SK-MEL-5 (cell line): ENCODE measurements around the gene PIP. TPM values are rescaled to one million over a fixed set of nuclear protein-coding genes. Genes with fewer than 3 reads are reported as not detected.
"Not testable (repeated sequence)": the region's sequence is repeated elsewhere in the genome, so short reads cannot be mapped to it uniquely, and the experiment has no call there.

Source experiments
- DNase-seq: peaks from one replicate; pipeline ENCODE4 v3.0.0-alpha.2; 2016; ENCODE audit warnings: low read depth, low spot score
- in situ Hi-C: cut with HindIII; loops from 2 replicates; pipeline ENCODE4 v1.10.0; 2016; ENCODE audit warnings: low sequenced_read_pairs, high pct_unique_total_duplicates, low pct_unique_long_range_greater_than_20kb
- total RNA-seq: library from RNA; depleted of rRNA; stranded (reverse); fragments of >200 nt; shearing (Covaris generic); gene quantifications from 2 replicates; pipeline ENCODE4 v1.2.3, GENCODE V29; 2014; rRNA removed

PIP gene
- total RNA-seq, 1 experiment from 2014 or later = not detected

- DNase-seq, in situ Hi-C loops: not testable (repeated sequence)
Observed at GRCh38 chr7:143158617-143159016, 26.7 kb downstream of the PIP start.

- in situ Hi-C loops = no loop called here
- DNase-seq = no peak
Observed at GRCh38 chr7:143171697-143172096, 39.8 kb downstream of the PIP start.

- in situ Hi-C loops = no loop called here
- DNase-seq = no peak
Observed at GRCh38 chr7:143172354-143172753, 40.5 kb downstream of the PIP start.

DNA sequence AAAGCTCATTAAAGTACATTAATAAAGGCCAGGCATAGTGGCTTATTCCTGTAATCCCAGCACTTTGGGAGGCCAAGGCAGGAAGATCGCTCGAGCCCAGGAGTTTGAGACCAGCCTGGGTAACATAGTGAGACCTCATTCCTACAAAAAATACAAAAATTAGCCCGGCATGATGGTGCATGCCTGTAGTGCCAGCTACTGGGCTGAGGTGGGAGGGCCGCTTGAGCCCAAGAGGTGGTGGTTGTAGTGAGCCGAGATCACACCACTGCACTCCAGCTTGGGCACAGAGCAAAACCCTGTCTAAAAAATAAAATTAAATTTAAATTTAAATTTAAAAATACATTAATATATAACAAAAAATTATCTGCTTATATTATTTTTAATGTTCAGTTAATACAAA is 44.3 kb downstream of the PIP start:
- in situ Hi-C loops = no loop called here
- DNase-seq = no peak

- no peak for DNase-seq
- in situ Hi-C loops = no loop called here
Observed at GRCh38 chr7:143177374-143178119, 45.7 kb downstream of the PIP start.

DNA sequence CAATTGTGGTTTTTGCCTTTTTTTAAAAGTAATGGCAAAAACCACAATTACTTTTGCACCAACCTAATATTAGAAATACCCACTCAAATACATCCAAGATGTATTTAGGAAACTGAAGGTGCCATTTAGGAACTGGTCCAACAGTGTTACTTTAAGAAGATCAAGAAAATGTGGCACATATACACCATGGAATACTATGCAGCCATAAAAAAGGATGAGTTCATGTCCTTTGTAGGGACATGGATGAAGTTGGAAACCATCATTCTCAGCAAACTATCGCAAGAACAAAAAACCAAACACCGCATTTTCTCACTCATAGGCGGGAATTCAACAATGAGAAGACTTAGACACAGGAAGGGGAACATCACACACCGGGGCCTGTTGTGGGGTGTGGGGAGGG is 48.9 kb downstream of the PIP start:
- in situ Hi-C loops, DNase-seq: not testable (repeated sequence)

- DNase-seq = no peak
- in situ Hi-C loops = no loop called here
Observed at GRCh38 chr7:143181349-143181748, 49.5 kb downstream of the PIP start.

GRCh38 chr7:143183024-143183423 is 51.1 kb downstream of the PIP start, which contains the start of gene TAS2R39:
TAS2R39 (plus strand) TSS chr7:143183419; CDS start chr7:143183419, 0 bp downstream.
- DNase-seq = no peak
- in situ Hi-C loops = no loop called here

DNA sequence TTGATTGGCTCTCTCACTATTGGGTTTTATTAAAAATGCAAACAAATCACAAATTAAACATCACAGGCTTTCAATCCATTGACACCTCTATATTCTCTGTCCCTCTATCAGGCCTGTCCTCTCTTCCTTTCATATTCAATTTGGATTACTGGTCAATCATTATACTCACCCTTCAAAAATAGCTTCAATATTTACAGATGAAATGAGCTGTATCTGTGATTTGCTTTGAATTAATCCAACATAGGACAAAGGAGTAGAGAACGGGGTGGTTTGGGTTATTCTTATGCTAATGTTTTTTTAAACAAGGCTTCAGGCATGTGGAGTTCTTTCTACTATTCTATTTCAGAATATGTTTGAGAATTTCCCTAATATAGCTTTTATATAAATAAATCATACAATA is 53.7 kb downstream of the PIP start:
- in situ Hi-C loops = no loop called here

DNA sequence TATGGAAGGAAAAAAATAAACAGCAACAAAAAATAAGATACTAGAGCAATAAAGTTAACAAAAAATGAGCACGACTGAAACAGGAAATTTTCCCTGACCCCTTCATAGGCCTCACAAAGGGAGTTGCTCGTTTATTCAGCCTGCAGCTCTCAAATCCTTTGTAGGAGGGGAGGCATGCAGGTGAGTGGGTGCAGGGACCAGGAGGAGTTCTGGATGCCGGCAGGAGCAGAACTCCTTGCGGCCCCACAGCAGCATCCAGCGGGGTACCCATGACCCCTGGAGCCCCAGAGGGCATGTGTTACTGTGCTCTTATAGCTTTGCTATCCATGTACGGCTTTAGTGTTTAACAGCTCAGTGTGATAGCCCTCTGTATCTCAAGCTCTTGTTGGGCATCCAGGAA is 57.1 kb downstream of the PIP start:
- in situ Hi-C loops = no loop called here
- DNase-seq = no peak

More for the DNA sequence above, 53.7 kb downstream of the PIP start:
- DNase-seq = no peak

Other genes starting within 250 kb of the PIP start
- 0.11 TPM in 1 of 2 replicates, not detected in the other for gene TRPV6, start 246.3 kb upstream of the PIP start, total RNA-seq
- gene TRPV5, start 198.3 kb upstream of the PIP start, total RNA-seq = not detected in 2 replicates
- gene LLCFC1, start 192.6 kb upstream of the PIP start, total RNA-seq = not detected in 2 replicates
- gene KEL, start 169.7 kb upstream of the PIP start, total RNA-seq = 2.2 TPM in 1 of 2 replicates, not detected in the other
- gene OR9A2, start 104.9 kb upstream of the PIP start, total RNA-seq = not detected in 2 replicates
- not detected in 2 replicates for gene OR6V1, start 79.7 kb upstream of the PIP start, total RNA-seq
- gene TAS2R39, start 51.3 kb downstream of the PIP start, total RNA-seq = not detected in 2 replicates
- gene TAS2R40, start 90.0 kb downstream of the PIP start, total RNA-seq = not detected in 2 replicates
- 144 and 161 TPM in 2 replicates for gene GSTK1, start 131.4 kb downstream of the PIP start, total RNA-seq
- not detected in 2 replicates for gene TMEM139, start 152.9 kb downstream of the PIP start, total RNA-seq
- gene CASP2, start 156.3 kb downstream of the PIP start, total RNA-seq = 11.8 and 14.4 TPM in 2 replicates
- not detected in 2 replicates for gene CLCN1, start 184.0 kb downstream of the PIP start, total RNA-seq
- not detected in 2 replicates for gene FAM131B, start 230.6 kb downstream of the PIP start, total RNA-seq
- 14.7 and 17.2 TPM in 2 replicates for gene ZYX, start 249.3 kb downstream of the PIP start, total RNA-seq